NCI-H748 (cell line): ENCODE measurements around the gene RSBN1.
"Not testable (repeated sequence)": the region's sequence is repeated elsewhere in the genome, so short reads cannot be mapped to it uniquely, and the experiment has no call there.

Experiments
- DNase-seq: peaks from one replicate; lab custom pipeline; 2025; ENCODE audit not compliant: unreplicated experiment; lab: John Stamatoyannopoulos, UW

The RSBN1 gene

DNA sequence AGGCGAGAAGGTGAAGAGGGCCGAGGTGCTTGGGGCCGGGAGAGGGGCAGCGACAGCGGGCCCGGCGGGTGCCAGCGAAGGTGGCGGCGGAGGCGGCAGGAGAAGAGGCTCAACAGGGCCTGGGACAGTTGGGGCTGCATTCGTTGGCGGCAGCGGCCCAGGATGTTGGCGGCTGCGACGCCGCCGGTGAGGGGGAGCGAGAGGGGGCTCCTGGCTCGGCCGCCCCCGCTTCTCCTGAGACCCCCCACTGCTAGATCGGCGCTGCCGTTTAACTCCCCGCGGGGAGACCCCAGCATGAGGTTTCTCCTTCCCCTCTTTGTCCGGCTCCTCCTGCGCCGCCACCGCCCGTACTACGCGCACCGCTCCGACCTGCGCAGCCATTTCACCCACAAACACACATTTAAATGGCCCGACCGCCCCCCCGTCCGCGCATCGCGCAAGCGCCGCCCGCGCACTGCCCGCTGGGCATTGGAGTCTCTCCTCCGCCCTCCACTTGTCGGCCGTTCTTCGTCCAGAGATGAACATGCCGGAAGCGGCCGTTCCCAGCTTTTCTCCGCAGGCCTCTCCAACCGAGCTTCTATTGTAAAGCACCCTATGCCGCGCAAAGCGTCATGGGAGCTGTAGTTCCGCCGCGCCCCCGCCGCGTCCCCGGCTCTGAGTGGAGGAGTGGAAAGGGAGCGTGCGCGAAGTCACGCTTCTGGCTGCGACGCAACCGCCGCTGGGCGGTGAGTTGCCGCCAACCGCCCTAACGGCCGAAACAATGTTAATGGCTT lies at the start of gene RSBN1:
Gene RSBN1 (minus strand): TSS at position 589 of the 773 bp plus-strand sequence. CDS start 64 bp downstream, at position 525.
- peak; percentile 100 for DNase-seq

DNA sequence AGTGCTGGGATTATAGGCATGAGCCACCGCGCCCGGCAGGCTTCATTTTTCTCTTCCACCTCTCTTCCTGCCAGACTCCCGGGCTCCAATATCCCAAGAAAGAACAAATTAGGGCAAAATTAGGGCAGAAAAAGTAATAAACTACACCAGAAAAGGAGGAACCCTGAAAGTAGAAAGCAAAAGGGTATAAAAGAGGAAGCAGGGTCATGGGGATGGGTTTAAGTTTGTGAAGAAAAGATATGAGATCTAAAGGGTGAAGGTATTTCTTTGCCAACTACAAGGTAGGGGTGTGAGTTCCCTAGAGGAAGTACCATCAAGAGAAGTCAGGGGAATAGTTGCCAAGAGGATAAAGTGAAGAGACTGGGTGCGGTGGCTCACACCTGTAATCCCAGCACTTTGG lies 49.4 kb upstream of the RSBN1 start:
- no peak for DNase-seq

DNA sequence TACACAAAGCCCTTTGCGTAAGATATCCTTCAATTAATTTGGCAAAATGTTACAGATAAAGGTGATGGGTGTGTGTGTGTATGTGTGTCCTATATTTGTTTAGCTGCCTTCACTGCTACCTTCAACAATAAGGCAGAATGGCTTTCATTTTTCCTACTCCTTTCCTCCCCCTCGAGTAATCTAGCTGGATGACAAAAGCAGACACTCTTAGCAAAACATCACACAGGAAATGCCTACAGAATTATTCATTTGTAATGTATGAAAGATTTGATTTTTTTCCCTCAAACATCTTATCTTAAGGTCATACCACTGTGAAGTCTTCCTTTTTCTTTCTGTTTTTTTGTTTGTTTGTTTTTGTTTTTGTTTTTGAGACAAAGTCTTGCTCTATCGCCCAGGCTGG lies 48.6 kb upstream of the RSBN1 start:
- DNase-seq: no peak

GRCh38 chr1:113859478-113860175 lies 47.4 kb upstream of the RSBN1 start:
- DNase-seq: no peak

- DNase-seq: no peak
Measured at GRCh38 chr1:113858982-113859381, 46.7 kb upstream of the RSBN1 start.

DNA sequence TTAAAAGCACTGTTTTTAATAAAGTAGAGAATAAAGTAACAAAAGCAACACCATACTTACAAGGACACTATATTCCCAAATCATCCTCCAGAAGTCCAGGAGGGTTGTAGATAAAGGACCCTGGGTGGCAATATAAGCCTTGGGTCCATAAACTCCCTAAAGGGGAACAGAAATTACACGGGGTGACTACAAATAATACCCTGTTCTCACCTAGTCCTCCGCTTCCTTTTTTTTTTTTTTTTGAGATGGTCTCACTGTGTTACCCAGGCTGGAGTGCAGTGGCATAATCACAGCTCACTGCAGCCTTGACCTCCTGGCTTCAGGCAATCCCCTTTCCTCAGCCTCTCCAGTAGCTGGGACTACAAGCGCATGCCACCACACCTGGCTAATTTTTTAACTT lies 46.1 kb upstream of the RSBN1 start:
- no peak for DNase-seq

- no peak for DNase-seq
Measured at GRCh38 chr1:113857776-113858175, 45.5 kb upstream of the RSBN1 start.

- DNase-seq: no peak
Measured at GRCh38 chr1:113856401-113856790, 44.1 kb upstream of the RSBN1 start.

- no peak for DNase-seq
Measured at GRCh38 chr1:113855630-113856400, 43.5 kb upstream of the RSBN1 start.

GRCh38 chr1:113854234-113854633 lies 42.0 kb upstream of the RSBN1 start:
- DNase-seq: no peak

DNA sequence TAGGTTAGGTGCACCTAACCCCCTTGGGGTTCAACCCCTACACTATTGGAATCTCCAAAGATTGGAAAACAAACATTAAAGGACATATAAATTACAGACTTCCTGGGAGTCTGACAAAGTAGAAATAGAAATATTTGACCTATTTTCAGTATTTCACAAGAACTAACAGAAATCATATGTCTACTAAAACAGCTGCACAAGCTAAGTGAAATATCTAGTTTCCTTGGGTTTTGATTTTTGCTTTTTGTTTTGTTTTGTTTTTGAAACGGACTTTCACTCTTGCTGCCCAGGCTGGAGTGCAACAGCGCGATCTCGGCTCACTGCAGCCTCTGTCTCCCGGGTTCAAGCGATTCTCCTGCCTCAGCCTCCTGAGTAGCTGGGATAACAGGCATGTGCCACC lies 40.4 kb upstream of the RSBN1 start:
- DNase-seq: not testable (repeated sequence)

DNA sequence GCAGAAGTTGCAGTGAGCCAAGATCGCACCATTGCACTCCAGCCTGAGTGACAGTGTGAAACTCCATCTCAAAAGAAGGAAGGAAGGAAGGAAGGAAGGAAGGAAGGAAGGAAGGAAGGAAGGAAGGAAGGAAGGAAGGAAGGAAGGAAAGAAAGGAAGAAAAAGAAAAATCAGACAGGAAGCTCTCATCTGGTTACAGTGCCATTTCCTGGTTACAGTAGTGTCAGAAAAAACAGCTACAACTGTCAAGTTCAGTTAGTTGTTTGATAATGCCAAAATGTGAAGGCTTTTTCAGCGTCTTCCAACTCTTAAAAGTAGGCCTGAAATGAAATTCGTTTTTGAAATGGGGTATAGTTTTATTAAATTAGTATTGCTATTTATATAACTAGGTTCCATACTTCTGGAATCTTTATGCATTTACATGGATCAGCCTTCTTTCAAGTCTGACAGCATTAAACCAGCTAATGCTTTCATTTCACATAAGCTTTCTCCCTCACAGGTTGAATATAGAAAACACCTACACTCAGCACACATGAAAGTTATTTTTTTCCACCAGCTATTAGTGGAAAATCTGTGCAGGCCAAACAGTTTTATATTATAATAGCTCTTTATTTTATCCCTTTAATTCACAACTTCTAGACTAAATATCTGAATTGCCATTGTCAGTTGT lies 38.0 kb upstream of the RSBN1 start:
- no peak for DNase-seq

GRCh38 chr1:113849072-113849471 lies 36.8 kb upstream of the RSBN1 start:
- DNase-seq: no peak

GRCh38 chr1:113846391-113847035 lies 34.2 kb upstream of the RSBN1 start:
- DNase-seq: no peak

- no peak for DNase-seq
Measured at GRCh38 chr1:113836534-113836933, 24.3 kb upstream of the RSBN1 start.

GRCh38 chr1:113835686-113836290 lies 23.5 kb upstream of the RSBN1 start:
- DNase-seq: peak; percentile 50

DNA sequence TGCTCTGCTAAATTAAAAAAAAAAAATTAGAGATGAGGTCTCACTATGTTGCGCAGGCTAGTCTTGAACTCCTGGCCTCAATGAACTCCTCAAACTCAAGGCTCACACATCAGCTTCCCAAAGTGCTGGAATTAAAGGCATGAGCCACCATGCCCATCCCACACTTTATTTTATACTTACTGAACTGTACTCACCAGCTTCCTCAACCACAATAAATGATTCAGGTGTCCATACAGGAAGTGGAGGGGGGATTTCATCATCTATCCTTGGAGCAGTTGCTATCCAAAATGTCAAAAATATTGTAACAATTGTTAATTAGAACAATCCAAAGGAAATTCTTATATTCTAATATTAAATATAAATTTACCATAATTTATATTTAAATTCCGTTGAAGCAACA lies 22.4 kb upstream of the RSBN1 start:
- no peak for DNase-seq

- DNase-seq: no peak
Measured at GRCh38 chr1:113830039-113830438, 17.8 kb upstream of the RSBN1 start.

GRCh38 chr1:113821916-113822315 lies 9.6 kb upstream of the RSBN1 start:
- DNase-seq: no peak

GRCh38 chr1:113818578-113818977 lies 6.3 kb upstream of the RSBN1 start:
- DNase-seq: no peak
